ENCODE data around the gene ATP5IF1.

ATP5IF1 gene

GRCh38 chr1:28235755-28236655 lies at the start of gene ATP5IF1:
ATP5IF1 (plus strand) TSS chr1:28236124; CDS start chr1:28236184, 60 bp downstream.
- TF ChIP-seq GATA2 (IDR thresholded peaks at IDR 0.05; ENCODE audit: low read depth, low read length) (no peak), GATA3 (IDR thresholded peaks at IDR 0.05; ENCODE audit: low read depth, low read length) (no peak)

- no peak for TF ChIP-seq GATA2 (IDR thresholded peaks at IDR 0.05; ENCODE audit: low read depth, low read length)
- no peak for TF ChIP-seq GATA3 (IDR thresholded peaks at IDR 0.05; ENCODE audit: low read depth, low read length)
Measured at GRCh38 chr1:28190337-28190979, 45.5 kb upstream of the ATP5IF1 start.

- TF ChIP-seq GATA2 (IDR thresholded peaks at IDR 0.05; ENCODE audit: low read depth, low read length) (no peak), GATA3 (IDR thresholded peaks at IDR 0.05; ENCODE audit: low read depth, low read length) (no peak)
Measured at GRCh38 chr1:28190996-28191645, 44.8 kb upstream of the ATP5IF1 start.

GRCh38 chr1:28193701-28194161 lies 42.2 kb upstream of the ATP5IF1 start:
- TF ChIP-seq GATA2 (IDR thresholded peaks at IDR 0.05; ENCODE audit: low read depth, low read length) (no peak), GATA3 (IDR thresholded peaks at IDR 0.05; ENCODE audit: low read depth, low read length) (no peak)

GRCh38 chr1:28194326-28195035 lies 41.4 kb upstream of the ATP5IF1 start:
- TF ChIP-seq GATA2 (IDR thresholded peaks at IDR 0.05; ENCODE audit: low read depth, low read length), result no peak
- TF ChIP-seq GATA3 (IDR thresholded peaks at IDR 0.05; ENCODE audit: low read depth, low read length), result no peak

- TF ChIP-seq GATA2 (IDR thresholded peaks at IDR 0.05; ENCODE audit: low read depth, low read length) (no peak), GATA3 (IDR thresholded peaks at IDR 0.05; ENCODE audit: low read depth, low read length) (no peak)
Measured at GRCh38 chr1:28195780-28196179, 40.1 kb upstream of the ATP5IF1 start.

- TF ChIP-seq GATA3 (IDR thresholded peaks at IDR 0.05; ENCODE audit: low read depth, low read length), result no peak
Measured at GRCh38 chr1:28196330-28196729, 39.6 kb upstream of the ATP5IF1 start.

GRCh38 chr1:28197682-28198415 lies 38.1 kb upstream of the ATP5IF1 start:
- TF ChIP-seq GATA3 (IDR thresholded peaks at IDR 0.05; ENCODE audit: low read depth, low read length) (no peak), GATA2 (IDR thresholded peaks at IDR 0.05; ENCODE audit: low read depth, low read length) (no peak)

GRCh38 chr1:28199328-28200233 lies 36.3 kb upstream of the ATP5IF1 start:
- TF ChIP-seq GATA2 (IDR thresholded peaks at IDR 0.05; ENCODE audit: low read depth, low read length), result no peak
- TF ChIP-seq GATA3 (IDR thresholded peaks at IDR 0.05; ENCODE audit: low read depth, low read length), result no peak

GRCh38 chr1:28200234-28200873 lies 35.6 kb upstream of the ATP5IF1 start:
- no peak for TF ChIP-seq GATA2 (IDR thresholded peaks at IDR 0.05; ENCODE audit: low read depth, low read length)
- TF ChIP-seq GATA3 (IDR thresholded peaks at IDR 0.05; ENCODE audit: low read depth, low read length), result no peak

GRCh38 chr1:28205243-28205642 lies 30.7 kb upstream of the ATP5IF1 start:
- TF ChIP-seq GATA2 (IDR thresholded peaks at IDR 0.05; ENCODE audit: low read depth, low read length) (no peak), GATA3 (IDR thresholded peaks at IDR 0.05; ENCODE audit: low read depth, low read length) (no peak)
